HepG2 (cell line): ENCODE measurements around the gene RPS13. TPM values are rescaled to one million over a fixed set of nuclear protein-coding genes. Genes with fewer than 3 reads are reported as not detected.

Experiments
- ATAC-seq: fragments of 200-7000 bp; cut with Tn5 transposase; 3 replicates; pipeline ENCODE4 v1.9.1; 2020; ENCODE audit warnings: mild to moderate bottlenecking, moderate library complexity
- BruUV-seq: library from RNA; stranded (reverse); fragments of 400-500 nt; replicated peaks from 2 replicates; lab custom pipeline; 2021; lab: Mats Ljungman, UMichigan
- CTCF ChIA-PET: fragments of 300-600 bp; formaldehyde crosslinking; extraction: SDS; loops from one replicate; lab custom pipeline; 2021; ENCODE audit warnings: low total read pairs, inconsistent platforms, low intra/inter-chr PET ratio; lab: Yijun Ruan, JAX
- POLR2A ChIA-PET: fragments of 350-600 bp; sonication (Branson Sonifier 250); formaldehyde crosslinking; loops from one replicate; lab custom pipeline; 2020; ENCODE audit warnings: antibody characterized with exemption, inconsistent platforms; lab: Yijun Ruan, JAX
- DNase-seq: peaks from one replicate; pipeline ENCODE4 v3.0.0-alpha.2; 2015; ENCODE audit warnings: low spot score
- FAIRE-seq: peaks from 3 replicates; lab custom pipeline; 2011; peaks lifted over from hg19 to GRCh38; lab: Jason Lieb, UNC
- H2AFZ ChIP-seq: one replicate; pipeline ENCODE4 v1.6.1; 2011; ENCODE audit warnings: low read length, inconsistent platforms
- H3K27ac ChIP-seq: fragments of 300-600 bp; 3 replicates; pipeline ENCODE4 v1.8.0; 2011; ENCODE audit warnings: mixed run types, mild to moderate bottlenecking, mixed read lengths, low read length, inconsistent platforms; ENCODE audit not compliant: insufficient read depth; ENCODE audit errors: extremely low read length
- H3K27me3 ChIP-seq, 2 experiments: fragments of 200-600 bp in 1 of 2; 2 replicates in 1 of 2; 3 replicates in 1 of 2; pipeline versions ENCODE4 v1.6.0 to v1.8.0; 2011; ENCODE audit warnings: low read length in 2 of 2, mild to moderate bottlenecking in 2 of 2, moderate library complexity in 2 of 2, inconsistent platforms in 1 of 2; ENCODE audit not compliant: insufficient read depth in 2 of 2, control insufficient read depth in 1 of 2
- H3K36me3 ChIP-seq, 2 experiments: fragments of 200-600 bp in 1 of 2; replicated peaks in 1 of 2; 2 replicates in 1 of 2; 3 replicates in 1 of 2; pipeline versions ENCODE4 v1.5.1 to v1.8.0; 2011; ENCODE audit warnings: low read length in 2 of 2, inconsistent platforms in 1 of 2; ENCODE audit not compliant: insufficient read depth in 2 of 2, control insufficient read depth in 1 of 2
- H3K4me1 ChIP-seq: 2 replicates; pipeline ENCODE4 v1.5.1; 2012; ENCODE audit warnings: low read length, inconsistent platforms; ENCODE audit not compliant: insufficient read depth
- H3K4me2 ChIP-seq: 2 replicates; pipeline ENCODE4 v1.6.0; 2011; ENCODE audit warnings: low read depth, low read length, inconsistent platforms
- H3K4me3 ChIP-seq, 3 experiments: fragments of 200-600 bp in 1 of 3; sonication (generic), shearing (Covaris generic) in 1 of 3; replicated peaks in 1 of 3; 2 replicates each; pipeline ENCODE4 v1.5.1; 2011 to 2016; ENCODE audit warnings: low read length in 3 of 3, inconsistent platforms in 2 of 3, low read depth in 2 of 3, mild to moderate bottlenecking in 2 of 3, control low read depth in 1 of 3, mixed read lengths in 1 of 3; ENCODE audit not compliant: insufficient read depth in 1 of 3
- H3K79me2 ChIP-seq: one replicate; pipeline ENCODE4 v1.6.1; 2011; ENCODE audit warnings: low read length, inconsistent platforms; ENCODE audit not compliant: insufficient read depth
- H3K9ac ChIP-seq: 2 replicates; pipeline ENCODE4 v1.6.0; 2011; ENCODE audit warnings: mild to moderate bottlenecking, low read depth, low read length, inconsistent platforms; ENCODE audit not compliant: insufficient read depth
- H3K9me3 ChIP-seq: 2 replicates; pipeline ENCODE4 v1.5.1; 2012; ENCODE audit warnings: mild to moderate bottlenecking, low read length
- H4K20me1 ChIP-seq: 2 replicates; pipeline ENCODE4 v1.6.0; 2011; ENCODE audit warnings: inconsistent platforms, mild to moderate bottlenecking, low read length, moderate library complexity; ENCODE audit not compliant: insufficient read depth
- ARID2 ChIP-seq: sonication (generic); formaldehyde crosslinking; IDR thresholded peaks from 2 replicates; pipeline ENCODE4 v1.8.1; 2022; ENCODE audit warnings: mild to moderate bottlenecking, missing genetic modification reagents, borderline replicate concordance
- GTF2F1 ChIP-seq: fragments of 150-350 bp; IDR thresholded peaks from 2 replicates; pipeline ENCODE4 v1.6.1; 2014; ENCODE audit warnings: low read length
- HMGA1 ChIP-seq: sonication (generic); formaldehyde crosslinking; conservative IDR thresholded peaks from 2 replicates; pipeline ENCODE4 v1.4.0; 2020; ENCODE audit warnings: missing genetic modification reagents
- ISX ChIP-seq: sonication (generic); formaldehyde crosslinking; conservative IDR thresholded peaks from 2 replicates; pipeline ENCODE4 v1.5.0; 2020; ENCODE audit warnings: missing genetic modification reagents
- JUND ChIP-seq: sonication (generic); formaldehyde crosslinking; IDR thresholded peaks from 2 replicates; pipeline ENCODE4 v1.8.0; 2022; ENCODE audit warnings: mild to moderate bottlenecking, missing genetic modification reagents
- MTA1 ChIP-seq: sonication (generic); formaldehyde crosslinking; IDR thresholded peaks from 2 replicates; pipeline ENCODE4 v1.4.0; 2020; ENCODE audit warnings: missing genetic modification reagents, mild to moderate bottlenecking, borderline replicate concordance
- NRL ChIP-seq: sonication (generic); formaldehyde crosslinking; IDR thresholded peaks from 2 replicates; pipeline ENCODE4 v1.5.0; 2020; ENCODE audit warnings: missing genetic modification reagents, mild to moderate bottlenecking, moderate library complexity, borderline replicate concordance
- PRDM4 ChIP-seq: sonication (generic); formaldehyde crosslinking; IDR thresholded peaks from 2 replicates; pipeline ENCODE4 v1.9.0; 2021; ENCODE audit warnings: missing genetic modification reagents, borderline replicate concordance
- RBM22 ChIP-seq: fragments of 200-400 bp; formaldehyde crosslinking; optimal IDR thresholded peaks from 2 replicates; pipeline ENCODE3; 2017; ENCODE audit warnings: mild to moderate bottlenecking, low read length, moderate library complexity
- SSRP1 ChIP-seq: IDR thresholded peaks from 2 replicates; pipeline ENCODE4 v1.6.1; 2016; ENCODE audit warnings: control low read depth
- TOE1 ChIP-seq: sonication (generic); formaldehyde crosslinking; IDR thresholded peaks from 2 replicates; pipeline ENCODE4 v1.4.0; 2020; ENCODE audit warnings: mild to moderate bottlenecking, missing genetic modification reagents
- TRAFD1 ChIP-seq: sonication (generic); formaldehyde crosslinking; IDR thresholded peaks from 2 replicates; pipeline ENCODE4 v1.5.1; 2020; ENCODE audit warnings: missing genetic modification reagents, mild to moderate bottlenecking, borderline replicate concordance
- ZNF10 ChIP-seq: sonication (generic); formaldehyde crosslinking; IDR thresholded peaks from 2 replicates; pipeline ENCODE4 v1.4.0; 2020; ENCODE audit warnings: mild to moderate bottlenecking, low read depth, missing genetic modification reagents, borderline replicate concordance
- ZNF18 ChIP-seq: sonication (generic); formaldehyde crosslinking; IDR thresholded peaks from 2 replicates; pipeline ENCODE4 v1.8.0; 2022; ENCODE audit warnings: mild to moderate bottlenecking, missing genetic modification reagents; ENCODE audit not compliant: insufficient replicate concordance
- ZNF253 ChIP-seq: sonication (generic); formaldehyde crosslinking; IDR thresholded peaks from 2 replicates; pipeline ENCODE4 v1.8.0; 2022; ENCODE audit warnings: mild to moderate bottlenecking, missing genetic modification reagents, borderline replicate concordance
- ZNF570 ChIP-seq: sonication (generic); formaldehyde crosslinking; IDR thresholded peaks from 2 replicates; pipeline ENCODE4 v1.4.0; 2020; ENCODE audit warnings: mild to moderate bottlenecking, missing genetic modification reagents, borderline replicate concordance
- ZNF773 ChIP-seq: sonication (generic); formaldehyde crosslinking; IDR thresholded peaks from 2 replicates; pipeline ENCODE4 v1.4.0; 2020; ENCODE audit warnings: missing genetic modification reagents, borderline replicate concordance
- WGBS: methylation state at CpG from one replicate; pipeline ENCODE4 v1.1.6; 2017; ENCODE audit warnings: low lambda C conversion rate; 5-methylcytosine and 5-hydroxymethylcytosine counted together
- in situ Hi-C: cut with HindIII; loops from 2 replicates; pipeline ENCODE4 v1.10.0; 2017; ENCODE audit warnings: low pct_unique_long_range_greater_than_20kb; ENCODE audit not compliant: extremely low pct_ligation_motif_present
- intact Hi-C: fragments of 100-400 bp; cut with micrococcal nuclease; formaldehyde crosslinking; loops from one replicate; pipeline ENCODE4 v1.10.0; 2022; ENCODE audit not compliant: unreplicated experiment
- polyA plus RNA-seq, 8 experiments: library from polyadenylated mRNA; depleted of rRNA in 3 of 8; stranded (reverse) in 7 of 8; unstranded in 1 of 8; fragments of >200 nt; fragmentation: Illumina TruSeq in 4 of 8; extraction: Trizol in 4 of 8; gene quantifications; 2 replicates each; pipeline versions ENCODE4 v1.2.1 to v1.2.3, GENCODE V29; 2011 to 2016; ENCODE audit warnings: low read depth in 4 of 8, missing spikeins in 1 of 8, mixed read lengths in 1 of 8; ENCODE audit not compliant: insufficient read depth in 1 of 8
- total RNA-seq, 5 experiments: library from RNA; depleted of rRNA; stranded (reverse); fragments of >200 nt; fragmentation: Illumina TruSeq; extraction: Trizol; gene quantifications; 2 replicates each; pipeline ENCODE4 v1.2.3, GENCODE V29; 2016; ENCODE audit warnings: low read depth in 1 of 5
- TF ChIP-seq, protein P1 (sequence below): sonication (generic); formaldehyde crosslinking; IDR thresholded peaks from 2 replicates; pipeline ENCODE4 v1.8.1; 2023; ENCODE audit warnings: mild to moderate bottlenecking, inconsistent platforms, moderate library complexity, missing genetic modification reagents, borderline replicate concordance

RPS13 gene
- total and polyA plus RNA-seq, 2 of the 13 experiments (the other 11 are each of a cell fraction or from before 2014, with no cell fraction given), result 1,542 to 2,245 TPM

DNA sequence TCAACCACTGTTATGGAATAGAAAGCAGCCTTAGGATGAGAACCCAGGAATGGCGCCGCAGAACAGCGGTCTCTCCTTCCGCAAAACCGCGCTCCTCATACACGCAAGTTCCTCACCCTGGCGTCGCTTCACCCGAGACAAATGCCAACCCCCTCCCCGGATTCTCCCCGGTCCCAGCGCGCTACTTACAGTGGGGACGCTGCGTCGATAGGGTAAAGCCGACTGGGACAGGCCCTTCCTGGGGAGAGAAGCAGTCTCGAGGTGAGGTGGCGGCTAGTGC lies 287 bp downstream of the RPS13 start:
- FAIRE-seq, result no peak
- peaks cover 45% of the 10 kb centered on the region for H3K4me1 ChIP-seq
- in situ Hi-C loops (loop anchor here (10.0 kb wide), 1 partner anchor 272 kb away; no protein-coding TSS in a partner anchor), intact Hi-C loops (no loop called here)
- CTCF ChIA-PET, result no interaction called here
- peak overlapping the region; percentile 100 for H3K9ac ChIP-seq
- H3K9me3 ChIP-seq, result no peaks in the 10 kb centered on the region
- H3K27ac ChIP-seq, result peak overlapping the region; percentile 83
- H3K4me3 ChIP-seq, result peak overlapping the region; percentile 93 to 99 (median 98)
- H3K79me2 ChIP-seq, result peaks cover 21% of the 10 kb centered on the region
- BruUV-seq, result no TSS peak
- peaks cover 2 to 24% of the 10 kb centered on the region in 2 experiments for H3K36me3 ChIP-seq
- POLR2A ChIA-PET, result interaction anchor here (0.6 to 2.8 kb wide), 15 partner anchors 14 to 276 kb away, joined by 3 to 16 read pairs (median 5); partner anchors contain the start of gene PIK3C2A
- no peaks in the 10 kb centered on the region for H4K20me1 ChIP-seq
- H2AFZ ChIP-seq, result no peak overlapping the region
- peak overlapping the region; percentile 97 for H3K4me2 ChIP-seq
- no peak for DNase-seq
- ATAC-seq, result peak; percentile 33
- no peaks in the 10 kb centered on the region; a peak in 1 of 5 replicates for H3K27me3 ChIP-seq
- WGBS, result no CpG with 5 or more reads among the region's 20 CpGs
- TF ChIP-seq, protein P1, sequence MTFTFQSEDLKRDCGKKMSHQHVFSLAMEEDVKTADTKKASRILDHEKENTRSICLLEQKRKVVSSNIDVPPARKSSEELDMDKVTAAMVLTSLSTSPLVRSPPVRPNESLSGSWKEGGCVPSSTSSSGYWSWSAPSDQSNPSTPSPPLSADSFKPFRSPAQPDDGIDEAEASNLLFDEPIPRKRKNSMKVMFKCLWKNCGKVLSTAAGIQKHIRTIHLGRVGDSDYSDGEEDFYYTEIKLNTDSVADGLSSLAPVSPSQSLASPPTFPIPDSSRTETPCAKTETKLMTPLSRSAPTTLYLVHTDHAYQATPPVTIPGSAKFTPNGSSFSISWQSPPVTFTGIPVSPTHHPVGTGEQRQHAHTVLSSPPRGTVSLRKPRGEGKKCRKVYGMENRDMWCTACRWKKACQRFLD (CRISPR knock-in tag), result no peak
- TF ChIP-seq HMGA1 (CRISPR knock-in tag), result no peak
- no peak for TF ChIP-seq ZNF773
- peak; percentile 48 for TF ChIP-seq RBM22
- TF ChIP-seq SSRP1 (CRISPR knock-in tag), result no peak
- no peak for TF ChIP-seq ZNF253 (CRISPR knock-in tag)
- TF ChIP-seq PRDM4 (CRISPR knock-in tag), result 0 out of 2 replicates have a peak, but pooled peaks have one; percentile 10
- TF ChIP-seq ARID2, result peak; percentile 64; the same call in 1 of the 2 replicates
- TF ChIP-seq NRL (CRISPR knock-in tag), result peak; percentile 61; the same call in 1 of the 2 replicates
- no peak for TF ChIP-seq JUND (CRISPR knock-in tag)
- no peak for TF ChIP-seq GTF2F1
- TF ChIP-seq TRAFD1 (CRISPR knock-in tag), result peak; percentile 61; the same call in 1 of the 2 replicates
- TF ChIP-seq ZNF570, result no peak
- no peak for TF ChIP-seq ISX (CRISPR knock-in tag)
- TF ChIP-seq ZNF18 (CRISPR knock-in tag), result peak; percentile 43
- TF ChIP-seq TOE1 (CRISPR knock-in tag), result no peak
- 0 out of 2 replicates have a peak, but pooled peaks have one; percentile 1 for TF ChIP-seq MTA1 (CRISPR knock-in tag)
- no peak for TF ChIP-seq ZNF10 (CRISPR knock-in tag)
